Fibroblast of mammary gland (primary cell): ENCODE measurements around the gene LIN37.

Experiments used
- DNase-seq: peaks from one replicate; pipeline ENCODE4 v3.0.0-alpha.2; 2010; ENCODE audit warnings: low read depth
- H3K4me3 ChIP-seq: 2 replicates; pipeline ENCODE4 v1.5.1; 2011; ENCODE audit warnings: low read depth, mild to moderate bottlenecking, low read length, moderate library complexity; ENCODE audit not compliant: control insufficient read depth
- CTCF ChIP-seq: conservative IDR thresholded peaks from 2 replicates; pipeline ENCODE4 v1.5.1; 2011; ENCODE audit warnings: low read depth, low read length, inconsistent platforms; ENCODE audit not compliant: control insufficient read depth, insufficient read depth

Gene LIN37

GRCh38 chr19:35784503-35785338, 36.3 kb downstream of the LIN37 start:
- no peak for TF ChIP-seq CTCF
- DNase-seq = no peak
- no peak overlapping the region for H3K4me3 ChIP-seq

GRCh38 chr19:35785339-35785627, 36.9 kb downstream of the LIN37 start:
- no peak for DNase-seq
- H3K4me3 ChIP-seq = no peak overlapping the region
- TF ChIP-seq CTCF = no peak

- DNase-seq = no peak
- H3K4me3 ChIP-seq = no peak overlapping the region
- TF ChIP-seq CTCF = no peak
Observed at GRCh38 chr19:35786299-35787160, 38.2 kb downstream of the LIN37 start.

GRCh38 chr19:35787227-35787799, 38.9 kb downstream of the LIN37 start:
- DNase-seq = no peak
- no peak overlapping the region for H3K4me3 ChIP-seq
- TF ChIP-seq CTCF = no peak

- DNase-seq = no peak
- TF ChIP-seq CTCF = no peak
- no peak overlapping the region for H3K4me3 ChIP-seq
Observed at GRCh38 chr19:35788205-35788960, 40.0 kb downstream of the LIN37 start.
